GM19438 (cell line): ENCODE results near the gene ELMO3.

Experiments
- ATAC-seq: cut with Tn5 transposase; IDR thresholded peaks from one replicate; pipeline ENCODE4 v1.9.1; 2021; ENCODE audit warnings: low read depth; ENCODE audit not compliant: unreplicated experiment

ELMO3 gene

DNA sequence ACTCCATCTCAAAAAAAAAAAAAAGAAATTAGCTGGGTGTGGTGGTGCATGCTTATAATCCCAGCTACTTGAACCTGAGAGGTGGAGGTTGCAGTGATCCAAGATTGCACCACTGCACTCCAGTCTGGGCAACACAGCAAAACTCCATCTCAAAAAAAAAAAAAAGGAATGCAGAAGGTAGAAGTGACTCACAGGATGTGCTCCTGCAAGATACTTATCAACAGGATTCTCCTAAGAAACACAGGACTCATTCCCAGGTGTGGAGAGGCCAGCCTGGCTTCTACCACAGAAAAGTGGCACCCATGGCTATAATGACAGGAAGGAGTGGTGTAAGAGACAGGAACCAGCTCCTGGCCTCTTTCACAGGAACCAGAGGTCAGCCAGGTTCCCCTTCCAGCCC lies 13.8 kb downstream of the ELMO3 start:
- no peak for ATAC-seq

DNA sequence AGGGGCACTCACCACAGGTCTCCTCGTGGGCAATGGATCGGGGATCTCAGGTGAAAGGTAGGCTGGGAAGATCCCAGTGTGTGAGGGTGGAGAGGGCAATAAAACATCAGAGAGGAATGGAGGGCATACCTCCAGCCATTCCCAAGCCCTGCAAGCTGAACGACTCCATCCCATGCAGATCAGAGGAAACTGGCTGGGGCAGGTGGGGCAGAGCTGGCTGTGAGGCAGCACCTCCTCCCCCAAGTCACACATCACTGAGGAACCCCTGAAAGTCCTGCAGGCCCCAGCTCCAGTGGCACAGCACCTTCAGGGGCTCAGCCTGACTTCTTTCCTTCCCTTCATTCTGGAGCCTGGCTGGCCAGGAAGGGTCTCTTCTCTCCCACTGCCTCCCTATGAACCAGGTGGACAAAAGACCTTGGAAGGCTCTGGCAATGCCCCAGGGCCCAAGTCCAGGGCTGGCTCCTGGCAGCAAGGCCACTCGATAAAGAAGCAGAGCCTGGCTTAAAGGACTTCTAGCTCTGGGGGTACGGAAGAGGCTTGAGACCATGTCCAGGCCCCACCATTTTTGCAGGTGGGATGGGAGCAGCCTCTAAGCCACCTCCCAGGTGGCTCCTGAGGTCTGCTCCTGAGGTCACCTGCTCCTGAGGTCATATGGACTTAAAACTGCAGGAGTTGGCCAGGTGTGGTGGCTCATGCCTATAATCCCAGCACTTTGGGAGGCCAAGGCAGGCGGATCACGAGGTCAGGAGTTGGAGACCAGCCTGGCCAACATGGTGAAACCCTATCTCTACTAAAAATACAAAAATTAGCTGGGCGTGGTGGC lies 14.5 kb downstream of the ELMO3 start:
- no peak for ATAC-seq

- ATAC-seq = no peak
Measured at GRCh38 chr16:67215706-67216105, 16.8 kb downstream of the ELMO3 start.

GRCh38 chr16:67216612-67217490 lies 17.9 kb downstream of the ELMO3 start:
- no peak for ATAC-seq

- no peak for ATAC-seq
Measured at GRCh38 chr16:67223992-67224391, 25.1 kb downstream of the ELMO3 start.

DNA sequence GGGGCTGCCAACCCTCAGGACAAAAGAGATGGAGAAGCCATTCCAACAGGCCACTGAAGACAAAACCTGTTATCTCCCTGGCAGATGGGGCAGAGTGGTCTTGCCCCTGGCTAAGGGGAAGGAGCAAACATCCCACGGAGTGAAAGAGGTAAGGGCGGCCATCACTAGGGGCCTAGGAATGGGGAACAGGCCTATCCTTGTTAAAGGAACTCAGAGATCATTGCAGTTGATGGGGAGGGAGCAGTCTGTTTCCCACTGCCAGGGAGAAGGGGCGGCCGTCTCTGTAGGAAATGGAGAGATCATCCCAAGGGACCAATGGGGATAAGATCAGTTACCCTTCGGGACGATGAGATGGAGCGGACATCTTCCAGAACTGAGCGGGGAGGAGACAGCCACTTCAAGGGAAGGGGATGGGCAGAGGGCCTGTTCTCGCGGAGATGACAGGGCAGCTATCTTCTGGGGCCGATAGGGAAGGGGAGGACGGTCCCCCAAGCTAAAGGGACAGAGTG lies 27.4 kb downstream of the ELMO3 start:
- no peak for ATAC-seq

- peak; percentile 91 for ATAC-seq
Measured at GRCh38 chr16:67226804-67227566, 28.1 kb downstream of the ELMO3 start, which contains the start of gene TMEM208. TMEM208 (plus strand) TSS chr16:67227130; CDS start chr16:67227219, 89 bp downstream.

- no peak for ATAC-seq
Measured at GRCh38 chr16:67227567-67227921, 28.6 kb downstream of the ELMO3 start.

- no peak for ATAC-seq
Measured at GRCh38 chr16:67228034-67228785, 29.3 kb downstream of the ELMO3 start.

DNA sequence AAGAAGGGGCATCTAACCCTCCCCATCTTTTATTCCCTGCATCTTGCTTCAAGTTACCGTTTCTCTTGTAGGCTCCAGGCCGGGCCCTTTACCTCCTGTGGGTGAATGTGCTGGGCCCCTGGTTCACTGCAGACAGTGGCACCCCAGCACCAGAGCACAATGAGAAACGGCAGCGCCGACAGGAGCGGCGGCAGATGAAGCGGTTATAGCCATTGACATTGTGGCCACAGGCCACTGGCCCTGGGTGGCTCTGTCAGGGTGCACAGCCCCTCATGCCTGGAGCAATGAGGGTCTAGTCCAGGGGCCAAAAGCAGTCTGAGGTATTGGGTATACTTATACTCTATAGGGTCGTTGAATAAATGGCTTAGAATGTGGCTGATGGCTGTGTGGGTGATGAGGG lies 30.0 kb downstream of the ELMO3 start:
- ATAC-seq = no peak

DNA sequence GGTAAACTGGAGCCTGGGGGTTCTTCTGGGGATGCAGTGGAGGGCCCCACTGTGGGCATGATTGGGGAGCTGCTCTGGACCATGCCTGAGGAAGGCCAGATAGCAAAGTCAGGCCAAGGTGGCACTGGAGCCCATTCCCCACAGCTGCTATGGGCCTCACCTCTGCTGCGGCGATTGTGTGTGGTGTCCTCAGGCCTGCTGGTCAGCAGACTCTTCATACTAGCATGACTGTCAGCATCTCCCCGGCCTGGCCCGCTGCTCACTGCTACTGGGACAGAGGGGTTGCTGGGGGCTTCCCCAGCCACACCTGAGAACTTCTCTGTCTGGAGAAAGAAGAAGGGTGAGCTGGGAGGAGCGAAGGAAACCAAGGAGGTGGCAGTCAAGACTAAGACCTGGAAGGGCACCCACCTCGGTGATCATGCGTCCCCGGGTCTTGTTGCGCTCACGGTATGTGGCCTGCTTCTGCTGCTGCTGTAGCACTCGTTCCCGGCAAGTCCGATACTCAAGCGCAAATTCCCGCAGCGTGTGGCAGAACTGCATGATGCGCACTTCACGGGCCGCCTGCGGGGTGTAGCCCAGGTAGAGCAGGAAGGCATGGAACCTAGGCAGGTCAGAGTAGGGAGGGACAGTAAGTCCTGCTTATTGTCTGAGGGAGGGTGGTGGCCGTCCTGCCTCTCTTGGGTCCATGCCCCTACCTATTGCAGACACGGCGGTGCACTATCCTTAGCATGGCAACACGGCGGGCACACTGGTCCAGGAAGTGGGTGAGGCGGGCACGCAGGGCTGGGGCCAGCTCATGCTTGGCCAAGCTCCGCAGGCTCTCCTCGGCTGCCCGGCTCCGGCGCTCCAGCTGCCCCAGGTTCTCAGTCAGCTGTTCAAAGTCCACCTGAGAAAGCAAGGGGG lies 31.2 kb downstream of the ELMO3 start:
- no peak for ATAC-seq

DNA sequence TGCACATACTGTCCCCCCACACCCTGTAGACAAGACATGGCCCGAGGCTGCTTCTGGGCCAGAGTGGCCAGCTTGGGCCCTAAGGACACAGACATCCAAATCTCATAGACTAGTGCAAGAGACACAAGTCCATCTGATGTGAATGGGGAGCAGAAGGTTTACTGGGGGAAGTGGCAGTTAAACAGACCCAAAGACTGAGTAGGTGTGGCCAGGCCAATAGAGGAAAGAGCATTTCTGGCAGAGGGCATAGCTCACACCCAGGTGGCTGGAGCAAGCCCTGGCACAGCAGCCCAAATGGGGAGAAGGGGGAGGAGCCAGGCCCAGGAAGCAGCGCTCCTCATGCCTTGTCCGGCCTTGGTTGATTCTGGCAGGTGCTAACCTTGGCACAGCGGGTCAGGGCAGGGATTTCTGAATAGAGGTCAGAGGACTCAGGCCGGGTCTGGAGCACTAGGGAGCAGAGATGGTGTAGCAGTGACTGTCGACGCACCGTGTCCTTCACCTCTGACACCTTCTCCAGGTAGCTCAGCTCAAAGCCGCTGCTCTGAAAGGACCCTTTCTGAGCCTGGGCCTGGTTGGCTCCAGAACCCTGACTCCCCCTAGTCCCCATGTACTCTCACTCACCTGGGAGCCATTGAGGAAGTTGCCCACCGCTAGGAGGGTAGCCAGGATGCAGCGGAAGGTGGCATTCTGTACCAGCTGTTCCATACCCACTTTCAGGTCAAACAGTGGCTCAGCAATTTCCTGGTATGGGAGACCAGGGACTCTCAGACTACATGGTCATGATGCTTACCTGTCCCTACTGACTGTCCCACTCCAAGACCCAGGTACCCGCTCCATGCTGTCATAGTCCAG lies 32.1 kb downstream of the ELMO3 start:
- no peak for ATAC-seq

DNA sequence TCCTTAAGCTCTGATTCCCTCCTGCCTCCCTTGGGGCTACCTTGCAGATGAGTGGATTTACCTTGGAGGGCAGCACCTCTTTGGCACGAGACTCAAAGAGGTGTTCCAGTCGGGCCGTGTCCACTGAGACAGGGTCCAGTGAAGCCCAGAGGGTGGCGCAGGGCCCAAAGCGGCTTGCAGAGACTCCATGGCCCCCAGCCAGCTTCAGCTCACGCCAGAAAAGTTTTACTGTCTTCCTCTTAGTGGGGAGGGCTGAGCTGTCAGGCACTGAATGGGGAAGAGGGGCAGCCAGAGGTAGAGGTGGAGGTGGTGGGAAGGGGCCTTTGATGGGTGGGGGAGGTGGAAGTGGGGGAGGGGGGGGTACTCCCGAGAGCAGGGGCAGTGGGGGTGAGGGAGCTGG lies 34.7 kb downstream of the ELMO3 start:
- ATAC-seq = no peak

GRCh38 chr16:67234180-67234597 lies 35.3 kb downstream of the ELMO3 start:
- ATAC-seq = no peak

DNA sequence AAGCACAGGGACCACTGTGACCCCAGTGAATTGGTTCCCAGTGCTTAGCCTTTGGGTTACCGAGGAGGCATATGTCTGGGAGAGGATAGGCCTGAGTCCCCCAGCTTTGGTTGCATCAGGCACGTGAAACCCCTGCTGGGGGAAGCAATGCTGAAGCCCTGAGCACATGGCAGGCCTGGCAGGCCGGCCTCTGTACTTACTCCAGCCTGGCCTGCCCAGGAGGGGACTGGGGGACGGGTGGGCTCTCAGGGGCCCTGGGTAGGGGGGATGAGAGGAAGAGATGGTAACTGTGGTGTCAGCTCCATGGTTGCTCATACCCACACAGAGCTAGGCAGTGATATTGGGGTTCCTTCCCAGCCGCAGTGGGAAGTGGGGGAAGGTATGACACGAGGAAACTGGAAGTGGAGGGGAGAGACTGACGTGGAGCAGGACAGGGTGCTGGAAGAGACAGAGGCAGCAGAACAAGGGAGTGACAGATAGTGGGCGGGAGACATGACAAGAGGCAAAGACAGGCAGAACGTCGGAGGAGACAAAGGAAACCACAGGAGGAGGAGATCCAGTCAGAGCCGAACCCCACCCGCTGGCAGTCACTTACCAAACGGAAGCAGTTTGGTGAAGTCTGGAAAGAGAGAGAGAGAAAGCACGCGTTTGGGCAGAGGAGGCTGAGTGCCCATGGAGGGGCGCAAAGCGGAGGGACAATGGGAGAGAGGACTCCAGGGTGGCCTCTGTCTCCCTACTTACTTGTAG lies 37.1 kb downstream of the ELMO3 start:
- ATAC-seq = no peak

GRCh38 chr16:67236563-67237395 lies 37.8 kb downstream of the ELMO3 start:
- ATAC-seq = no peak
